BJ (cell line): Measurements from ENCODE around the gene SNX20. TPM values are rescaled to one million over a fixed set of nuclear protein-coding genes. Genes with fewer than 3 reads are reported as not detected.

ENCODE experiments used
- CTCF ChIA-PET: fragments of 350-600 bp; formaldehyde crosslinking; extraction: SDS; loops from one replicate; lab custom pipeline; 2021; ENCODE audit warnings: antibody characterized with exemption, inconsistent platforms; lab: Yijun Ruan, JAX
- POLR2A ChIA-PET: fragments of 300-600 bp; sonication (Branson Sonifier 250); formaldehyde crosslinking; extraction: SDS; loops from one replicate; lab custom pipeline; 2021; ENCODE audit warnings: antibody characterized with exemption; lab: Charles Lee
- DNase-seq: peaks from one replicate; pipeline ENCODE4 v3.0.0-alpha.2; 2011; ENCODE audit warnings: low read depth
- H3K27me3 ChIP-seq: 2 replicates; pipeline ENCODE4 v1.6.0; 2011; ENCODE audit warnings: low read length; ENCODE audit not compliant: control insufficient read depth, insufficient read depth
- H3K36me3 ChIP-seq: 2 replicates; pipeline ENCODE4 v1.5.1; 2011; ENCODE audit warnings: low read length; ENCODE audit not compliant: control insufficient read depth, insufficient read depth
- H3K4me3 ChIP-seq: 2 replicates; pipeline ENCODE4 v1.5.1; 2011; ENCODE audit warnings: low read depth, mild to moderate bottlenecking, control low read depth, low read length
- CTCF ChIP-seq: IDR thresholded peaks from 2 replicates; pipeline ENCODE4 v1.5.1; 2011; ENCODE audit warnings: low read depth, mild to moderate bottlenecking, control low read depth, inconsistent platforms, low read length, moderate library complexity; ENCODE audit not compliant: insufficient read depth
- polyA plus RNA-seq: library from polyadenylated mRNA; depleted of rRNA; stranded (reverse); fragments of >200 nt; gene quantifications from 2 replicates; pipeline ENCODE4 v1.2.3, GENCODE V29; 2011

Gene SNX20
- polyA plus RNA-seq, 1 experiment, result not detected

DNA sequence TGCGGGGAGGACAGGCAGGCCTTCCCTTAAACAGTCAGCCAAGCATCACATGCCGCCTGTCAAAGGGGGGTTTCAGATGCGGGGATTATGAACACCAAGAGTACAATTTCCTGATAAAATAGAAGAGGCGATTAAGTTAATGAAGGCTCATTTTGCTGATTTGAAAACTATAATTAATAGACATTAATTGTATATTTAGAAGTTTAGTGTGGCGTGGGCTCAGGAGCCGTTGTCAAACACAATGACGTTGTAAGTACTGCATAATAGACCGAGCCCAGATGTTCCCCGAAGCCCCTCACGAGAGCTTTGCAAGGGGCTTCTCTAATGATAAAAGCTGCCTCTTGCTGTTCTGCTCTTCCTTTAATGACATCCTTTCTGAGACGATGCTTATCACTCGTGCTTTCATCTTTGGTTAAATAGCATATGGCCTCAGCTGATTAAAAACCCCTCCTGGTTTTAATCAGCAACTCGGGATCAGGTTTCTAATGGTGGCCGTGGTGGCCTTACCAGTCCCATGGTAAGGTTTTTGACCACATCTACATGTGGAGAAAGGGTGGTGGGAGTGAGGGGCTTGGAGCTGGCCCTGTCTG lies 28.2 kb downstream of the SNX20 start:
- Histone ChIP-seq H3K27me3 (peaks cover 3% of the 10 kb centered on the region; the same call in 1 of the 2 replicates), H3K36me3 (no peaks in the 10 kb centered on the region), H3K4me3 (no peak overlapping the region)
- CTCF ChIA-PET, result interaction anchor here (0.6 to 1.8 kb wide), 7 partner anchors 8 to 547 kb away, joined by 3 to 6 read pairs (median 3); no protein-coding TSS in a partner anchor
- POLR2A ChIA-PET, result no interaction called here
- no peak for DNase-seq
- TF ChIP-seq CTCF, result no peak

GRCh38 chr16:50651835-50652438 lies 29.2 kb downstream of the SNX20 start:
- ChIA-PET POLR2A (no interaction called here), CTCF (interaction anchor here (0.8 to 1.6 kb wide), 3 partner anchors 10 to 58 kb away, joined by 3 to 6 read pairs (median 3); no protein-coding TSS in a partner anchor)
- Histone ChIP-seq H3K4me3 (no peak overlapping the region), H3K27me3 (peaks cover 3% of the 10 kb centered on the region; the same call in 1 of the 2 replicates), H3K36me3 (no peaks in the 10 kb centered on the region)
- TF ChIP-seq CTCF, result no peak
- no peak for DNase-seq

DNA sequence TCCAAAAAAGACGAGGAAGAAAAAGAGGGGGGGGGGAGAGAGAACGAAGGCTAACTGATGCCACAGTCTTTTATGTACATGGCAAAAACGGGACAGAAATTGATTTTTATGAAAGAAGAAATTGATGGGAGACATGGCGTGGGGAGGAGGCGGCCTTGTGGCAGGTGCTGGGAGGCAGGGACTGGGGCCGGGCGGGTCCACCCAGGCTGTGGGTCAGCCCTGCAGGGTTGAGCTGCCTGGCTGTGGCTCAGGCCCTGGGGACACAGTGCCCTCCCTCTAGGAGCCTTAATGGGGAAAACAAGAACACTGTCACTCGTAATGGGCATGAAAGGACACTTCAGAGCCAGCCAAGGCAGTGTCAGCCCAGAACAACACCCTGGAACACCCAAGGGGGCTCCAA lies 34.8 kb downstream of the SNX20 start:
- no peak for DNase-seq
- ChIA-PET CTCF (interaction anchor here (0.6 to 1.8 kb wide), 2 partner anchors 19 to 440 kb away, joined by 3 to 4 read pairs; no protein-coding TSS in a partner anchor), POLR2A (no interaction called here)
- Histone ChIP-seq H3K36me3 (no peaks in the 10 kb centered on the region), H3K27me3 (peaks cover 9% of the 10 kb centered on the region), H3K4me3 (no peak overlapping the region)
- no peak for TF ChIP-seq CTCF

GRCh38 chr16:50645563-50646220 lies 35.4 kb downstream of the SNX20 start:
- DNase-seq, result no peak
- Histone ChIP-seq H3K27me3 (peaks cover 9% of the 10 kb centered on the region), H3K4me3 (no peak overlapping the region), H3K36me3 (no peaks in the 10 kb centered on the region)
- POLR2A ChIA-PET, result no interaction called here
- TF ChIP-seq CTCF, result no peak
- CTCF ChIA-PET, result interaction anchor here (0.6 to 1.8 kb wide), 6 partner anchors 20 to 439 kb away, joined by 3 to 6 read pairs (median 4); no protein-coding TSS in a partner anchor

DNA sequence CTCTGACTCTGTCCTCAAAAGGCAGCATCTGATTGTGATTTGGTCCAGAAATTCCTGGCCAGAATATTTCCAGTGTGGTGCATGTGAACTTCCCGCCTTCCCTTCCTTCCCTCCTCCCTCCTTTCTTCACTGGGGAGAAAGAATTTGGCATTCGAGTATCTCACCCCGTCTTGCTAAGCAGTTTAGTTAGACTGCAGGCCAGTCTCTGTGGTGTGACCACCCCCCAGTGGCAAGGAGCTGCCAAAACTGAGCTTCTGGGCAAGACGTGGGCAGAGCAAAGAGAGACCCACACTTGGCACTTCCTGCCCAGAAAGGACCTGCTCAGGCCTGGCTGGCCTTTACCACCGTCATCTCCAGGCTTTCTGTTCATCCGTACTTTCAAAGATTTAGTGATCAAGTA lies 36.4 kb downstream of the SNX20 start:
- Histone ChIP-seq H3K36me3 (no peaks in the 10 kb centered on the region), H3K27me3 (peaks cover 9% of the 10 kb centered on the region), H3K4me3 (no peak overlapping the region)
- POLR2A ChIA-PET, result no interaction called here
- CTCF ChIA-PET, result interaction anchor here (0.7 to 1.5 kb wide), 8 partner anchors 9 to 281 kb away, joined by 3 to 6 read pairs (median 4); no protein-coding TSS in a partner anchor
- TF ChIP-seq CTCF, result peak; percentile 25; the same call in 1 of the 2 replicates
- DNase-seq, result no peak
